ENCODE results near the gene RABGAP1L.

Gene RABGAP1L

DNA sequence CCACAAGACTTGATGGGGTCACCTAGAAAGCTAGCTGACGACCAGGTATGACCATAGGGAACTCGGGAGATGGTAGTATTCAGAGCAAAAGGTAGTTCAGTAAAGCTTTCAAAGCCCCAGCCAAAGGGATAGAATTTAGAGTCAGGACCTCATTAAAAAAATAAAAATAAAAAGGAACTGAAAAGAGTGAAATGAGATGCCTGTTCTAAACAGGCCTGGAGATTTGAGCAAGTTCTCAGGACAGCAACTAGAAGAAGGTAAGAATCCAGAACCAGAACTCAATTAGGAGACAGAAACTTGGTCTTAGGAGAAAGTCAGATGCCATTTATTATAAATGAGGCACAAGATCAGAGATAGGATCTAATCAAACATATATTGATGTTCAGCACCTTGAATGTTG is 575.0 kb downstream of the RABGAP1L start:
- TF ChIP-seq, protein P1, sequence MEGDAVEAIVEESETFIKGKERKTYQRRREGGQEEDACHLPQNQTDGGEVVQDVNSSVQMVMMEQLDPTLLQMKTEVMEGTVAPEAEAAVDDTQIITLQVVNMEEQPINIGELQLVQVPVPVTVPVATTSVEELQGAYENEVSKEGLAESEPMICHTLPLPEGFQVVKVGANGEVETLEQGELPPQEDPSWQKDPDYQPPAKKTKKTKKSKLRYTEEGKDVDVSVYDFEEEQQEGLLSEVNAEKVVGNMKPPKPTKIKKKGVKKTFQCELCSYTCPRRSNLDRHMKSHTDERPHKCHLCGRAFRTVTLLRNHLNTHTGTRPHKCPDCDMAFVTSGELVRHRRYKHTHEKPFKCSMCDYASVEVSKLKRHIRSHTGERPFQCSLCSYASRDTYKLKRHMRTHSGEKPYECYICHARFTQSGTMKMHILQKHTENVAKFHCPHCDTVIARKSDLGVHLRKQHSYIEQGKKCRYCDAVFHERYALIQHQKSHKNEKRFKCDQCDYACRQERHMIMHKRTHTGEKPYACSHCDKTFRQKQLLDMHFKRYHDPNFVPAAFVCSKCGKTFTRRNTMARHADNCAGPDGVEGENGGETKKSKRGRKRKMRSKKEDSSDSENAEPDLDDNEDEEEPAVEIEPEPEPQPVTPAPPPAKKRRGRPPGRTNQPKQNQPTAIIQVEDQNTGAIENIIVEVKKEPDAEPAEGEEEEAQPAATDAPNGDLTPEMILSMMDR (IDR thresholded peaks at IDR 0.05; ENCODE audit: low read depth, low read length) = no peak
- DNase-seq (ENCODE audit: low read depth in 2 of 2) = no peak
- no peak overlapping the region for H3K4me3 ChIP-seq (replicated peaks in 1 of 2; ENCODE audit: low read depth in 2 of 2, low read length in 2 of 2)

DNA sequence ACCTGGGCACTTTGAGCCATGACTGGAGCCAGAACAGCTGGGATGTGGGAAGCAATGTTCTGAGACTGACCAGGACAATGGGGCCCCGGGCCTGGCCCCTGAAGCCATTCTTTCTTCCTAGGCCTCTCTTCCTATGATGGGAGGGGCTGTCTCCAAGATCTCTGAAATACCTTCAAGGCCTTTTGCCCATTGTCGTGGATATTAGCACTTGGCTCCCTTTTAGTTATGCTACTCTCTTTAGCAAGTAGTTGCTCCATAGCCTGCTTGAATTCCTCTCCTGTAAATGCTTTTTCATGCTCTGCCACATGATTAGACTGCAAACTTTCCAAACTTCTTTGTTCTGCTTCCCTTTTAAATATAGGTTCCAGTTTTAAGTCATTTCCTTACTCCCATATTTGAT is 577.5 kb downstream of the RABGAP1L start:
- H3K4me3 ChIP-seq (replicated peaks in 1 of 2; ENCODE audit: low read depth in 2 of 2, low read length in 2 of 2) = no peak overlapping the region
- TF ChIP-seq, protein P1 (IDR thresholded peaks at IDR 0.05; ENCODE audit: low read depth, low read length) = no peak
- no peak for DNase-seq (ENCODE audit: low read depth in 2 of 2)

DNA sequence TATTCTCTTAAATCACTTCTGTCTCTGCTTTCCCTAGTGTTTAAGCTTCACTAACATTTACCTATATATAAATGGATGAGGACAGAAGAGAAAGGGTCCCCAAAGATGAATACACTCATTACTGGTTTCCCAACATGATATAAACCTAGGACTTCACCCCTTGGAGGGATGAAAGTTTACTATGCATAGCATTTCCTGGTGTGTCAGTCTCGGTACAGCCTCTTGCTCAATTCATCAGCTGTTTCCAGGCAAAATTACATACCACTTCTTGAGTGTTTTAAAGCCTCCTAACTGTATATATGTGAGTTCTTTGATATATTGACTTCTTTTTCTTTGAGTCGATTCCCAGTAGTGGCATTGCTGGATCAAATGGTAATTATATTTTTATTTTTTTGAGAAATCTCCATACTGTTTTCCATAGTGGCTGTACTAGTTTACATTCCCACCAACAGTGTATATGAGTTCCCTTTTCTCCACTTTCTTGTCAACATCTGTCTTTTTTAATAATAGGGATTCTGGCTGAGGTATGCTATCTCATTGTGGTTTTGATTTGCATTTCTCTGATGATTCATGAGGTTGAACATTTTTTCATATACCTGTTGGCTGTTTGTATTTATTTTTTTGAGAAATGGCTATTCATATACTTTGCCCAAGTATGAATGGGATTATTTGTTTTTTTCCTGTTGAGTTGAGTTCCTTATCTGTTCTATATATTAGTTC is 581.1 kb downstream of the RABGAP1L start:
- no peak overlapping the region for H3K4me3 ChIP-seq (replicated peaks in 1 of 2; ENCODE audit: low read depth in 2 of 2, low read length in 2 of 2)
- peak; percentile 45 to 54 for DNase-seq (ENCODE audit: low read depth in 2 of 2)
- TF ChIP-seq, protein P1 (IDR thresholded peaks at IDR 0.05; ENCODE audit: low read depth, low read length) = no peak

DNA sequence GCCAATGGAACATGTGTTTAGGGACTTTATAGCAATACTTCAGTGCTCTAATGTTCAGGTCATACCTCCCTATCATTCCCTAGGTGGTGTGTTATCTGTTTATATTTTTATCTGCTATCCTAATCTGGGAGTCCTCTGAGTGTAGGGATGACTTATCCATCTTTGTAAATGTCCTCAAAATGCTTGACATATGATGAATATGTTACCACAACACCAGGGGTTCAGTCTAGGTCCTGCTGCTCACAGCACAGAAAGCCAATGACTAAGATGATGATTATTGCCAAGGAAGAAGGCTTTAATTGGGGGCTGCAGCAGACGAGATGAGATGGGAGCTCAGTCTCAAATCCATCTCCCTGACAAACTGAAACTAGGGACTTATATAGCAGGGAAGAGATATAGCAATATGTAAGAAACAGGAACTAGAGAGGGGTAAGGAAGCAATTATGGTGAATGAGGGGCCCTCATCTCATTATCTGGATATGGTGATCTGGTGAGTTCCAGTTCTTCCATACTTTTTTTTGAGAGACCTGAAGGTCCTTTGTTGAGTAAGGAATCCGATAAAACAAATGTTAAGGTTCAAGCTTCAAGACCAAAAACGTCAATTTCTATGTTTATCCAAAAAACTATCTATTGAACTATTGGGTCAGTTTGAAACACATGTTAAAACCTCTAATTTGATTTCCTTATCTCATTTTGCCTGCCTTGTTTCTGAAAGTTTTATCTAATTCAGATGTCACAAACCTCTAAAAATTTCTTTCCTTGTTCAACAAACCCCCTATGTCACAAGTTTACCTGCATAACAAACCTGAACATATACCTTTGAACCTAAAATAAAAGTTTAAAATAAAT is 583.7 kb downstream of the RABGAP1L start:
- TF ChIP-seq, protein P1 (IDR thresholded peaks at IDR 0.05; ENCODE audit: low read depth, low read length) = no peak
- H3K4me3 ChIP-seq (replicated peaks in 1 of 2; ENCODE audit: low read depth in 2 of 2, low read length in 2 of 2) = no peak overlapping the region
- peak in 1 of 2 donors; percentile 20 for DNase-seq (ENCODE audit: low read depth in 2 of 2)

DNA sequence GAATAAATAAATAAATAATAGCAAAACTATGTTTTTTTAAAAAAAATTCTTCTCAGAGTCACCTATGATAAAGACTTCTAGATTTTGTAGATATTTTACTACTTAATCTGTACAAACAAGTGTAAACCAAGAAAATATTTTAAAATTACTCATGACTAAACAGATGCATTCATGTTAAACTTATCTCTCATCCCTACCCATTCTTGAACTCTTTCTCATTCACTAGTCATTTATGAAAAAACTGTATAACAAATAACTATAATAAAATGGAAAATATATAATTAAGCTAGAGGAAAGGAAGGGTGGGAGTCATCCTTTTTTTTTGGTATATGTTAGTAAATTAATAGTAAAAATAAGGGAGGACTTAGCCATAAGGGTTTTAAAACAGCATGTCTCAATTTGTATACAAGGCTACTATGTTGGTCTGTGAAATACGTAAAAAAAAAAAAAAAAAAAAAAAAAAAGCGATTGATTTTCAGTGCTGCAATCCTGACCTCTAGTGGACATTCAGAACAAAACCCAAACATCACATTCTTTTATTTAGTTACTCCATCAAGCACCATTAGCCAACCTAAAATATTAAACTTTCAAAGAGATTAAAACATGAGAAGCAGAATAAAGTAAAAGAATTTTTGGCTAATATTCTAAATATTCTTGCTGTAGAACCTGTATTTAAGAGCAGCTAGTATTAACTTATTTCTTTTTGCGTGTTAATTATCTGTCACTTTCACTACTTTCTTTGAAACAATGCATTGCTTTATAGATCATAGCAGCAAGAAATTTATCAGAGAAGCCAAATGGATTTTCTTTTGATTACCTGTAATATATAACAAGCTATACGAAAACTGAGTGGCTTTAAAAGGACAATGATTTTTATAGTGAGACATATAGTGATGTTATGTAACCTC is 584.6 kb downstream of the RABGAP1L start:
- TF ChIP-seq, protein P1 (IDR thresholded peaks at IDR 0.05; ENCODE audit: low read depth, low read length) = peak; percentile 54
- DNase-seq (ENCODE audit: low read depth in 2 of 2) = peak; percentile 70
- H3K4me3 ChIP-seq (replicated peaks in 1 of 2; ENCODE audit: low read depth in 2 of 2, low read length in 2 of 2) = no peak overlapping the region

DNA sequence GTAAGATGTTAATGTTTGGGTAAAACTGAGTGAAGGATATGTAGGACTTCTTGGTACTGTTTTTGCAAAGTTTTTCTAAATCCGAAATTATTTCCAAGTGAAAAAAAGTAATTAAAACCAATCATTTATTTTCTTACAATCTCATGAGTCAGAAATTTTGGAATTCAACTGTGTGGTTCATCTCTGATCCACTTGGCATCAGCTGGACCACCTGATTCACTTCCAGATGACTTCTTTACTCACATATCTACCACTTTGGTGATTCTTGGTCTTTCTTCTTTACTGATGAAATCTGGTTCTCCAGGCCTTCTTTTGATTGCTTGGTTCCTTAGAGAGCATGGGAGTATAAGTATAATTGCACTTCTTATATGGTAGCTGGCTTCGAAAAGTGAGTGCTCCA is 585.6 kb downstream of the RABGAP1L start:
- H3K4me3 ChIP-seq (replicated peaks in 1 of 2; ENCODE audit: low read depth in 2 of 2, low read length in 2 of 2) = no peak overlapping the region
- TF ChIP-seq, protein P1 (IDR thresholded peaks at IDR 0.05; ENCODE audit: low read depth, low read length) = no peak
- no peak for DNase-seq (ENCODE audit: low read depth in 2 of 2)
